ENCODE measurements around the gene PRDM12.

- TF ChIP-seq CTCF (conservative IDR thresholded peaks at IDR 0.05) (no peak), ZFX (IDR thresholded peaks at IDR 0.05) (no peak)
These were observed 5.3 kb upstream of the PRDM12 start for GRCh38 chr9:130658893-130659698.
